ENCODE results near the gene ATXN7L2. TPM values are rescaled to one million over a fixed set of nuclear protein-coding genes. Genes with fewer than 3 reads are reported as not detected.

Gene ATXN7L2
- 1 to 10 TPM; 5.6 to 7.3 (median 6.4) TPM for total RNA-seq (2021; fragmentation: NEBNext Ultra II Directional; extraction: Animal tissue kit (Norgen Biotek cat#: 25700))
- long read RNA-seq, partial matches to known transcripts, result 1 of 6 reads
- long read RNA-seq, other reads (novel, unspliced or antisense), result 5 of 6 reads

GRCh38 chr1:109483672-109484518 lies at the start of gene ATXN7L2:
TSS of gene ATXN7L2 (plus strand) at chr1:109483905. CDS start at chr1:109483954, 49 bp downstream.
- Mint-ChIP-seq H3K27ac (peak within 1 kb of the TSS; percentile 70), H3K4me3 (peak within 1 kb of the TSS; percentile 97), H3K36me3 (ENCODE audit: low read depth) (peaks cover 14% of the 10 kb centered on the region; the same call in 1 of the 2 replicates), H3K27me3 (ENCODE audit: insufficient read depth) (peaks cover 5% of the 10 kb centered on the region), H3K9me3 (no peaks in the 10 kb centered on the region), H3K4me1 (ENCODE audit: low read depth) (peaks cover 22% of the 10 kb centered on the region)
- no peak for TF ChIP-seq CTCF (IDR thresholded peaks at IDR 0.05)
- peak; percentile 87 for DNase-seq

GRCh38 chr1:109434484-109434883 lies 49.2 kb upstream of the ATXN7L2 start:
- Mint-ChIP-seq H3K9me3 (peaks cover 15% of the 10 kb centered on the region), H3K36me3 (ENCODE audit: low read depth) (peaks cover 10% of the 10 kb centered on the region), H3K4me3 (no peak overlapping the region), H3K4me1 (ENCODE audit: low read depth) (peaks cover 43% of the 10 kb centered on the region), H3K27ac (no peak overlapping the region; the same call in 1 of the 2 replicates), H3K27me3 (ENCODE audit: insufficient read depth) (no peaks in the 10 kb centered on the region)
- no peak for DNase-seq
- TF ChIP-seq CTCF (IDR thresholded peaks at IDR 0.05), result no peak

- H3K36me3 Mint-ChIP-seq (ENCODE audit: low read depth), result peaks cover 6% of the 10 kb centered on the region
- no peak for TF ChIP-seq CTCF (IDR thresholded peaks at IDR 0.05)
- peaks cover 7% of the 10 kb centered on the region for H3K9me3 Mint-ChIP-seq
- H3K27me3 Mint-ChIP-seq (ENCODE audit: insufficient read depth), result no peaks in the 10 kb centered on the region
- 0 out of 2 replicates have a peak, but pooled peaks cover 5% of the 10 kb centered on the region for H3K4me1 Mint-ChIP-seq (ENCODE audit: low read depth)
- H3K27ac Mint-ChIP-seq, result no peak overlapping the region
- peak; percentile 93 for DNase-seq
- no peak overlapping the region for H3K4me3 Mint-ChIP-seq
These were observed 44.9 kb upstream of the ATXN7L2 start for GRCh38 chr1:109438798-109439297.

- H3K9me3 Mint-ChIP-seq, result no peaks in the 10 kb centered on the region
- no peaks in the 10 kb centered on the region for H3K27me3 Mint-ChIP-seq (ENCODE audit: insufficient read depth)
- H3K36me3 Mint-ChIP-seq (ENCODE audit: low read depth), result no peaks in the 10 kb centered on the region
- no peaks in the 10 kb centered on the region; the same call in none of the 2 replicates for H3K4me1 Mint-ChIP-seq (ENCODE audit: low read depth)
- no peak for TF ChIP-seq CTCF (IDR thresholded peaks at IDR 0.05)
- peak; percentile 35 for DNase-seq
- no peak overlapping the region for H3K4me3 Mint-ChIP-seq
- H3K27ac Mint-ChIP-seq, result no peak overlapping the region
These were observed 42.6 kb upstream of the ATXN7L2 start for GRCh38 chr1:109441069-109441468.

- no peak for DNase-seq
- H3K27ac Mint-ChIP-seq, result no peak overlapping the region
- H3K4me3 Mint-ChIP-seq, result no peak overlapping the region
- H3K4me1 Mint-ChIP-seq (ENCODE audit: low read depth), result peaks cover 8% of the 10 kb centered on the region
- no peak for TF ChIP-seq CTCF (IDR thresholded peaks at IDR 0.05)
- H3K27me3 Mint-ChIP-seq (ENCODE audit: insufficient read depth), result no peaks in the 10 kb centered on the region
- H3K36me3 Mint-ChIP-seq (ENCODE audit: low read depth), result no peaks in the 10 kb centered on the region
- no peaks in the 10 kb centered on the region for H3K9me3 Mint-ChIP-seq
These were observed 40.2 kb upstream of the ATXN7L2 start for GRCh38 chr1:109443476-109443875.

Data from HFFc6 (cell line).